Esophagus muscularis mucosa (tissue), 4 donors: ENCODE results near the gene BRD3. TPM values are rescaled to one million over a fixed set of nuclear protein-coding genes. Genes with fewer than 3 reads are reported as not detected.
A peak's percentile ranks its signal among the peaks of the same experiment; 100 is the strongest.

Experiments
- DNase-seq: peaks from one replicate; pipeline ENCODE4 v3.0.0-alpha.2; 2017; ENCODE audit errors: extremely low spot score
- H3K27ac ChIP-seq, 4 donors: fragments of 200-600 bp; sonication (generic); replicated peaks in 1 of 4; 1 replicate in 3 of 4; 2 replicates in 1 of 4; pipeline ENCODE4 v1.5.1; 2016 to 2019; ENCODE audit warnings: mild to moderate bottlenecking in 1 of 4
- H3K27me3 ChIP-seq, 4 donors: fragments of 200-600 bp; sonication (generic); one replicate each; pipeline versions ENCODE4 v1.5.1 to v1.6.0; 2016 to 2019
- H3K36me3 ChIP-seq, 4 donors: fragments of 200-600 bp; sonication (generic); one replicate each; pipeline ENCODE4 v1.5.1; 2016 to 2019
- H3K4me1 ChIP-seq, 4 donors: fragments of 200-600 bp; sonication (generic); one replicate each; pipeline ENCODE4 v1.5.1; 2016 to 2019
- H3K4me3 ChIP-seq, 4 donors: fragments of 200-600 bp; sonication (generic); 1 replicate in 2 of 4; 2 replicates in 2 of 4; pipeline ENCODE4 v1.5.1; 2016 to 2019; ENCODE audit warnings: mild to moderate bottlenecking in 4 of 4, moderate library complexity in 1 of 4
- H3K9me3 ChIP-seq, 4 donors: fragments of 200-600 bp; sonication (generic); 1 replicate in 3 of 4; 2 replicates in 1 of 4; pipeline ENCODE4 v1.5.1; 2016 to 2019
- CTCF ChIP-seq, 3 experiments: fragments of 200-600 bp in 2 of 3; fragments of 450-650 bp in 1 of 3; sonication (generic) in 2 of 3; IDR thresholded peaks; one replicate each; pipeline ENCODE4 v1.5.1; 2017 to 2019; ENCODE audit warnings: antibody characterized with exemption in 3 of 3, mild to moderate bottlenecking in 2 of 3, moderate library complexity in 1 of 3
- EP300 ChIP-seq: sonication (generic); formaldehyde crosslinking; IDR thresholded peaks from one replicate; pipeline ENCODE4 v1.6.1; 2017; ENCODE audit warnings: antibody characterized with exemption
- POLR2A ChIP-seq: fragments of 450-650 bp; IDR thresholded peaks from one replicate; pipeline ENCODE4 v1.6.1; 2017; ENCODE audit warnings: antibody characterized with exemption, moderate library complexity, mild to moderate bottlenecking, low read depth
- POLR2AphosphoS5 ChIP-seq, 2 donors: sonication (generic); formaldehyde crosslinking; IDR thresholded peaks; one replicate each; pipeline ENCODE4 v1.6.1; 2017; ENCODE audit warnings: antibody characterized with exemption in 2 of 2
- whole genome bisulfite sequencing: methylation state at CpG from one replicate; pipeline ENCODE4 v1.1.5; 2018; 5-methylcytosine and 5-hydroxymethylcytosine counted together
- intact Hi-C: fragments of 100-400 bp; cut with DNase I; formaldehyde crosslinking; loops from one replicate; pipeline ENCODE4 v1.15.1; 2023
- total RNA-seq, 4 donors: library from RNA; depleted of rRNA; stranded (reverse); fragments of >200 nt; gene quantifications; one replicate each; pipeline versions ENCODE4 v1.1.0 to v1.2.1, GENCODE V29; 2016

BRD3 gene
- total RNA-seq, 4 donors from 2014 or later, result 30.0 to 38.2 (median 33.3) TPM

DNA sequence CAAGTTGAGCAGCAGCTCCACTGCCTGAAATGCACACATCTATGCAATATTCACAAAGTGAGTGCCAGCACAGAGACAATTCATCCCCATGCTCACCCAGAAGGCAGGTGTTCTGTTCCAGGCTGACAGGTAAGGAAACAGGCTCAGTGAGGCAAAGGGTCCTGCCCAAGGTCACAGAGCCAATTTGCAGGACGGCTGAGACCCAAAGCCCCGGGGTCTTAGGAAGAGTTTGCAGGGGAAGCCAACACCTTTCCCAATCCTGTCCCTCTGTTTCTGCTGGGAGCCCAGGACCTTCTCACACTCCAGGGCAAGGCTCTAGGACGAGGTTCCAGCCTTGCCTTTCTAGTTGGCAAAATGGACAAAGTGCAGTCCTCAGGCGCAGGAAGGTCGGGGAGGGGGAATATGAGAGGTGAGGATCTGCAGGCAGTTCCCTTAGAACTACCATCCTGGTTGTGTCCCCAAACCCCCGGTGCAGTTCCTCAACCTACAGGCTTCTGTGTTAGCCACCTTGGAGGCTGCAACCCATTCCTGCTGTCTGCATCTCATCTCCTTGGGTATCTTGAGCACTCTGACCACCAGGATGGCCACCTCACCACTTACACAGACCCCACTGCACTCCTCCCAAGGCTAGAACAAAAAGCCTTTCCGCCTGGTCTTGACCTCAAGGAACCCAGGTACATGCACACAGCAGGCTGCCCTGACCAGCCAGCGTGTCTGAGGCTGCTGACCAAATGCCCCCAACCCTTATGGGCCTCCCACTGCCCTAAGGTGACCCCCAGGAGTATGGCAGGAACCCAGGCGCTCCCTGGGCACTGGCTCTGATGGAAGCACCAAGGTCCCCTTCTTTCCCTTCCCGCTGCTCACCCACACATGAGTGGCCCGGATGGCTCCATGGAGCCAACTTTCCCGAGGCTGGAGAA lies 1.9 kb upstream of the BRD3 start:
- intact Hi-C loops, result loop anchor here (5.0 kb wide), 1 partner anchor 63 kb away; no protein-coding TSS in a partner anchor
- peak overlapping the region in 1 of 4 donors; percentile 88 for H3K4me3 ChIP-seq
- DNase-seq, result no peak

GRCh38 chr9:134068744-134069479 lies 1.1 kb upstream of the BRD3 start:
- H3K27ac ChIP-seq, result peak overlapping the region; percentile 98 to 99 (median 98)
- intact Hi-C loops, result loop anchor here (5.0 kb wide), 1 partner anchor 63 kb away; no protein-coding TSS in a partner anchor
- peak overlapping the region; percentile 88 to 94 (median 90) for H3K4me3 ChIP-seq
- no peaks in the 10 kb centered on the region for H3K27me3 ChIP-seq
- no peaks in the 10 kb centered on the region for H3K36me3 ChIP-seq
- 26% methylated on average over 31 of the region's 31 CpGs for WGBS
- no peak for DNase-seq
- no peaks in the 10 kb centered on the region for H3K9me3 ChIP-seq
- no peak for TF ChIP-seq POLR2AphosphoS5 (IDR thresholded peaks at IDR 0.05)
- no peak for TF ChIP-seq EP300
- TF ChIP-seq CTCF (IDR thresholded peaks at IDR 0.05), result no peak
- TF ChIP-seq POLR2A, result no peak
- peaks cover 15 to 40% (median 35%) of the 10 kb centered on the region in 4 donors for H3K4me1 ChIP-seq

More for the DNA sequence above, 1.9 kb upstream of the BRD3 start:
- H3K27ac ChIP-seq, result no peak overlapping the region
- no peaks in the 10 kb centered on the region for H3K36me3 ChIP-seq
- TF ChIP-seq CTCF (IDR thresholded peaks at IDR 0.05) (no peak), EP300 (no peak), POLR2AphosphoS5 (IDR thresholded peaks at IDR 0.05) (no peak), POLR2A (no peak)
- WGBS, result 82% methylated on average over 12 of the region's 12 CpGs
- no peaks in the 10 kb centered on the region for H3K9me3 ChIP-seq
- H3K27me3 ChIP-seq, result no peaks in the 10 kb centered on the region
- peaks cover 14 to 32% (median 27%) of the 10 kb centered on the region in 4 donors for H3K4me1 ChIP-seq

DNA sequence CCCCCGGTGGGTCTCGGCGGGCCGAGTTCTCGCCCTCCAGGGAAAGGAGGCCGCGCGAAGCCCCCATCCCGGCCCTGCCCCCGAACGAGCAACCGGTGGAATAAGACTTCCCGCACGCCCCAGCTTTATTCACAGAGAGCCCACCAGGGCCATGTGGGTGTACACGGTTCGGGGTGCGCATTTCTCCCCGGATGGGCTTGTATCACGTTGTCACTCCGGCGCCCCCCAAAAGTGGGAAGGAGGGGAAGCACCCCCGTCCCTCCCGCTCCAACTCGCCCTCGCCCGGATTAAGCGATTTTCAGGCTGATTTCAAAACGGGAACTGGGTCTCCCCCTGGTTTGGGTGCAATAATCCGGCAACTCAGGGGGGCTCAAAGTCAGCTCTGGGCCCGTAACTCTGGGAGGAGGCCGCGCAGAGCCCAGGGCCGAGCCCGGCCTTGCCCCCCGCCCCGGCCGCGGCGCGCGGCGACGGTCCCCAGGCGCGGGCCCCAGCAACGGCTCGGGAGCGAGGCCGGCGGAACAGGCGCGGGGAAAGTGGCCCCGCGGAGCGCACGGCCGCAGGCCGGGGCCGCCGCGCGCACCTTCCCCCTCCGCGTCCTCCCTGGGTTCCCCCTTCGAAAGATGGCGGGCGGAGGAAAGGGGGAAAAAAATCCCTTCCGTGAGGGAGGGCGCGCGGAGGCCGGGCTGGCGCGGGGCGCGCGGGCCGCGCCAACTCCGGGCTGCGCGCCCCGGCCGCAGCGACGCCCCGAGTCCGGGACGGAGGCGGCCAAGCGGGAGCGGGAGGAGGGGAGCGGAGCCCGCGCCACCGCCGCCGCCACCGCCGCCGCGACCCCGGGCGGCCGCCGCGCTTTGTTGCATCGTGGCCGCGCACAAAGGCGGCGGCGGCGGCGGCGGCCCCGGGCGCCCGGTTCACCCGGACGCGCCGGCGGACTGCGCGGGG lies 644 bp downstream of the BRD3 start:
- DNase-seq, result no peak
- Histone ChIP-seq H3K9me3 (no peaks in the 10 kb centered on the region), H3K36me3 (no peaks in the 10 kb centered on the region), H3K27ac (peak overlapping the region; percentile 81 to 99 (median 91)), H3K4me1 (peaks cover 33 to 57% (median 53%) of the 10 kb centered on the region in 4 donors), H3K4me3 (peak overlapping the region; percentile 88 to 94 (median 90)), H3K27me3 (no peaks in the 10 kb centered on the region)
- intact Hi-C loops, result loop anchor here (2.0 to 5.0 kb wide), 2 partner anchors 65 to 96 kb away; no protein-coding TSS in a partner anchor
- 0% methylated on average over 26 of the region's 126 CpGs for WGBS
- no peak for TF ChIP-seq EP300
- no peak for TF ChIP-seq CTCF (IDR thresholded peaks at IDR 0.05)
- TF ChIP-seq POLR2AphosphoS5 (IDR thresholded peaks at IDR 0.05), result no peak
- no peak for TF ChIP-seq POLR2A

DNA sequence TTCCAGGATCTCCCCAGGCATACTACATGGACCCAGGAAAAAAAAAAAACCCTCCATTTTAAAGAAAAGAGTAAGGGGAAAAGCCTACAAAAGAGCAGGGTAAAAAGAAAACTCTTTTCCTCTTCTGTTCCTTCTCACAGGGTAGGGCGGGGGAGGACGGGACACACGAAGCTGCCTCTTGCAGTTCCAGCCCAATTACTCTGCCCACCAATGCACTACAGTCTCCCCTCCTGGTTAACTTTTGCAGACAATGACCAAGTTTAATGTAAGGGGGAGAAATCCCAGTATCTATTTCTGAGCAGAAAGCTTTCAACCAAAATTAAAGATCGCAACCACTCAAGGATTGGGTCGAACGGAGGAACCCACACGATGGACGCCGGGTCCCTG lies 1.3 kb downstream of the BRD3 start:
- Histone ChIP-seq H3K27ac (peak overlapping the region; percentile 81 to 99 (median 91)), H3K4me3 (peak overlapping the region; percentile 88 to 94 (median 90)), H3K36me3 (no peaks in the 10 kb centered on the region), H3K9me3 (no peaks in the 10 kb centered on the region), H3K4me1 (peaks cover 39 to 64% (median 59%) of the 10 kb centered on the region in 4 donors), H3K27me3 (no peaks in the 10 kb centered on the region)
- DNase-seq, result no peak
- TF ChIP-seq POLR2AphosphoS5 (IDR thresholded peaks at IDR 0.05), result no peak
- no peak for TF ChIP-seq EP300
- TF ChIP-seq CTCF (IDR thresholded peaks at IDR 0.05), result no peak
- no peak for TF ChIP-seq POLR2A
- intact Hi-C loops, result loop anchor here (2.0 to 5.0 kb wide), 2 partner anchors 66 to 96 kb away; no protein-coding TSS in a partner anchor
- 0% methylated on average over 9 of the region's 9 CpGs for WGBS
